Right lobe of liver (tissue), 4 donors: ENCODE data around the gene DTD2.

ENCODE experiments used
- CTCF ChIP-seq, 4 donors: fragments of 200-600 bp in 3 of 4; fragments of 450-650 bp in 1 of 4; IDR thresholded peaks; one replicate each; pipeline versions ENCODE4 v1.5.1 to v1.8.0; 2016 to 2022; ENCODE audit warnings: antibody characterized with exemption in 4 of 4, mild to moderate bottlenecking in 2 of 4
- POLR2A ChIP-seq: fragments of 450-650 bp; IDR thresholded peaks from one replicate; pipeline ENCODE4 v1.6.1; 2017; ENCODE audit warnings: antibody characterized with exemption, mild to moderate bottlenecking
- donor health status: DM: no; HTN: no; CAD: no.
- donor health status: DM: no; HTN: no; CAD: no.
- donor health status: DM: no; HTN: yes; CAD: no.

GRCh38 chr14:31402764-31403439, 54.4 kb downstream of the DTD2 start:
- no peak for TF ChIP-seq POLR2A
- no peak for TF ChIP-seq CTCF (IDR thresholded peaks at IDR 0.05)
